ENCODE results near the gene BTNL9. TPM values are rescaled to one million over a fixed set of nuclear protein-coding genes. Genes with fewer than 3 reads are reported as not detected.

The BTNL9 gene
- total RNA-seq, 1 experiment from 2014 or later = 37.5 TPM

- Histone ChIP-seq H3K4me1 (ENCODE audit: control insufficient read depth, insufficient read depth, low read length) (no peaks in the 10 kb centered on the region), H3K36me3 (ENCODE audit: control insufficient read depth, insufficient read depth, low read length) (no peaks in the 10 kb centered on the region; the same call in 1 of the 2 replicates), H3K27me3 (ENCODE audit: control insufficient read depth, insufficient read depth, low read length) (no peaks in the 10 kb centered on the region), H3K4me3 (ENCODE audit: low read depth in 2 of 2, low read length in 2 of 2) (no peak overlapping the region), H3K27ac (ENCODE audit: low read length) (no peak overlapping the region), H3K9me3 (ENCODE audit: control insufficient read depth, insufficient read depth, low read depth, low read length) (no peaks in the 10 kb centered on the region)
- in situ Hi-C loops (cut with HindIII; ENCODE audit: low pct_unique_long_range_greater_than_20kb, low sequenced_read_pairs) (no loop called here), intact Hi-C loops (cut with micrococcal nuclease; ENCODE audit: unreplicated experiment) (no loop called here)
- DNase-seq (ENCODE audit: low read depth, low spot score) (no peak), ATAC-seq (no peak)
- POLR2A ChIA-PET = no interaction called here
- no TSS peak for BruUV-seq (replicated peaks)
- CTCF ChIA-PET = no interaction called here
- TF ChIP-seq TCF7L2 (IDR thresholded peaks at IDR 0.05; ENCODE audit: low read depth, low read length) (no peak), SIN3A (IDR thresholded peaks at IDR 0.05; ENCODE audit: borderline replicate concordance, insufficient read depth, low read depth, low read length) (no peak), POLR2AphosphoS5 (IDR thresholded peaks at IDR 0.05; ENCODE audit: low read depth, low read length) (no peak)
- TF ChIP-seq, protein P1, sequence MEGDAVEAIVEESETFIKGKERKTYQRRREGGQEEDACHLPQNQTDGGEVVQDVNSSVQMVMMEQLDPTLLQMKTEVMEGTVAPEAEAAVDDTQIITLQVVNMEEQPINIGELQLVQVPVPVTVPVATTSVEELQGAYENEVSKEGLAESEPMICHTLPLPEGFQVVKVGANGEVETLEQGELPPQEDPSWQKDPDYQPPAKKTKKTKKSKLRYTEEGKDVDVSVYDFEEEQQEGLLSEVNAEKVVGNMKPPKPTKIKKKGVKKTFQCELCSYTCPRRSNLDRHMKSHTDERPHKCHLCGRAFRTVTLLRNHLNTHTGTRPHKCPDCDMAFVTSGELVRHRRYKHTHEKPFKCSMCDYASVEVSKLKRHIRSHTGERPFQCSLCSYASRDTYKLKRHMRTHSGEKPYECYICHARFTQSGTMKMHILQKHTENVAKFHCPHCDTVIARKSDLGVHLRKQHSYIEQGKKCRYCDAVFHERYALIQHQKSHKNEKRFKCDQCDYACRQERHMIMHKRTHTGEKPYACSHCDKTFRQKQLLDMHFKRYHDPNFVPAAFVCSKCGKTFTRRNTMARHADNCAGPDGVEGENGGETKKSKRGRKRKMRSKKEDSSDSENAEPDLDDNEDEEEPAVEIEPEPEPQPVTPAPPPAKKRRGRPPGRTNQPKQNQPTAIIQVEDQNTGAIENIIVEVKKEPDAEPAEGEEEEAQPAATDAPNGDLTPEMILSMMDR (IDR thresholded peaks at IDR 0.05) = no peak
- TF ChIP-seq, protein P2, sequence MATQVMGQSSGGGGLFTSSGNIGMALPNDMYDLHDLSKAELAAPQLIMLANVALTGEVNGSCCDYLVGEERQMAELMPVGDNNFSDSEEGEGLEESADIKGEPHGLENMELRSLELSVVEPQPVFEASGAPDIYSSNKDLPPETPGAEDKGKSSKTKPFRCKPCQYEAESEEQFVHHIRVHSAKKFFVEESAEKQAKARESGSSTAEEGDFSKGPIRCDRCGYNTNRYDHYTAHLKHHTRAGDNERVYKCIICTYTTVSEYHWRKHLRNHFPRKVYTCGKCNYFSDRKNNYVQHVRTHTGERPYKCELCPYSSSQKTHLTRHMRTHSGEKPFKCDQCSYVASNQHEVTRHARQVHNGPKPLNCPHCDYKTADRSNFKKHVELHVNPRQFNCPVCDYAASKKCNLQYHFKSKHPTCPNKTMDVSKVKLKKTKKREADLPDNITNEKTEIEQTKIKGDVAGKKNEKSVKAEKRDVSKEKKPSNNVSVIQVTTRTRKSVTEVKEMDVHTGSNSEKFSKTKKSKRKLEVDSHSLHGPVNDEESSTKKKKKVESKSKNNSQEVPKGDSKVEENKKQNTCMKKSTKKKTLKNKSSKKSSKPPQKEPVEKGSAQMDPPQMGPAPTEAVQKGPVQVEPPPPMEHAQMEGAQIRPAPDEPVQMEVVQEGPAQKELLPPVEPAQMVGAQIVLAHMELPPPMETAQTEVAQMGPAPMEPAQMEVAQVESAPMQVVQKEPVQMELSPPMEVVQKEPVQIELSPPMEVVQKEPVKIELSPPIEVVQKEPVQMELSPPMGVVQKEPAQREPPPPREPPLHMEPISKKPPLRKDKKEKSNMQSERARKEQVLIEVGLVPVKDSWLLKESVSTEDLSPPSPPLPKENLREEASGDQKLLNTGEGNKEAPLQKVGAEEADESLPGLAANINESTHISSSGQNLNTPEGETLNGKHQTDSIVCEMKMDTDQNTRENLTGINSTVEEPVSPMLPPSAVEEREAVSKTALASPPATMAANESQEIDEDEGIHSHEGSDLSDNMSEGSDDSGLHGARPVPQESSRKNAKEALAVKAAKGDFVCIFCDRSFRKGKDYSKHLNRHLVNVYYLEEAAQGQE (IDR thresholded peaks at IDR 0.05; ENCODE audit: insufficient read depth in 1 of 2, low read depth in 2 of 2, low read length in 1 of 2) = no peak
These were observed 21.6 kb downstream of the BTNL9 start for GRCh38 chr5:181061645-181062044.

DNA sequence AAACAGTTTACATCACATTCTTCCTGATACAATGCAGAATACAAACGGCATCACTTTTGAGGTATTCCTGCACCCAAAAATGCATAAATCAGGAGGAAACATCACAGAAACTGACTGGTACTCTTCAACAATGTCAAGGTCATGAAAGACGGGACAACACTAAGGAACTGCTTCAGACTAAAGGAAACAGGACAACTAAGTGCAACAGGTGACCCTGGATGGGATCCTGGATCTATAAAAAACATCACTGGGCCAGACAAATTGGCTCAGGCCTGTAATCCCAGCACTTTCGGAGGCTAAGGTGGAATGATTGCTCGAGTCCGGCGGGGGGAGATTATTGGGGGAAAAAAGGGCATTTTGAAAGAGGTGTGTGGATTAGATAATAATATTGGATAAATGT, 22.6 kb downstream of the BTNL9 start:
- in situ Hi-C loops (cut with HindIII; ENCODE audit: low pct_unique_long_range_greater_than_20kb, low sequenced_read_pairs) (no loop called here), intact Hi-C loops (cut with micrococcal nuclease; ENCODE audit: unreplicated experiment) (no loop called here)
- Histone ChIP-seq H3K27ac (ENCODE audit: low read length) (no peak overlapping the region), H3K36me3 (ENCODE audit: control insufficient read depth, insufficient read depth, low read length) (no peaks in the 10 kb centered on the region; the same call in 1 of the 2 replicates), H3K27me3 (ENCODE audit: control insufficient read depth, insufficient read depth, low read length) (no peaks in the 10 kb centered on the region), H3K4me3 (ENCODE audit: low read depth in 2 of 2, low read length in 2 of 2) (no peak overlapping the region), H3K4me1 (ENCODE audit: control insufficient read depth, insufficient read depth, low read length) (no peaks in the 10 kb centered on the region), H3K9me3 (ENCODE audit: control insufficient read depth, insufficient read depth, low read depth, low read length) (no peaks in the 10 kb centered on the region)
- ATAC-seq (no peak), DNase-seq (ENCODE audit: low read depth, low spot score) (no peak)
- TF ChIP-seq TCF7L2 (IDR thresholded peaks at IDR 0.05; ENCODE audit: low read depth, low read length) = no peak
- TF ChIP-seq, protein P2 (IDR thresholded peaks at IDR 0.05; ENCODE audit: insufficient read depth in 1 of 2, low read depth in 2 of 2, low read length in 1 of 2) = no peak
- TF ChIP-seq, protein P1 (IDR thresholded peaks at IDR 0.05) = no peak
- TF ChIP-seq POLR2AphosphoS5 (IDR thresholded peaks at IDR 0.05; ENCODE audit: low read depth, low read length) = no peak
- TF ChIP-seq SIN3A (IDR thresholded peaks at IDR 0.05; ENCODE audit: borderline replicate concordance, insufficient read depth, low read depth, low read length) = no peak
- no TSS peak for BruUV-seq (replicated peaks)
- POLR2A ChIA-PET = no interaction called here
- CTCF ChIA-PET = no interaction called here
